Activated T-cell treated with anti-CD3 and anti-CD28 coated beads for 24 hours (primary cell): ENCODE data around the gene PLCZ1.
"Not testable (repeated sequence)": the region's sequence is repeated elsewhere in the genome, so short reads cannot be mapped to it uniquely, and the experiment has no call there.

ENCODE experiments used
- DNase-seq: peaks from one replicate; pipeline ENCODE4 v3.0.0-alpha.2; 2020; ENCODE audit warnings: low read depth

Gene PLCZ1

GRCh38 chr12:18737819-18738218 lies at the start of gene PLCZ1, which contains the start of gene CAPZA3:
TSS of gene PLCZ1 (minus strand) at chr12:18738012. CDS start at chr12:18737371, 641 bp downstream.
TSS of gene CAPZA3 (plus strand) at chr12:18738119. CDS start at chr12:18738269, 150 bp downstream.
- DNase-seq: no peak

- not testable (repeated sequence) for DNase-seq
Measured at GRCh38 chr12:18785465-18785864, 47.7 kb upstream of the PLCZ1 start.

- no peak for DNase-seq
Measured at GRCh38 chr12:18782827-18783226, 45.0 kb upstream of the PLCZ1 start.

- DNase-seq: not testable (repeated sequence)
Measured at GRCh38 chr12:18766479-18766878, 28.7 kb upstream of the PLCZ1 start.

- DNase-seq: no peak
Measured at GRCh38 chr12:18755341-18755740, 17.5 kb upstream of the PLCZ1 start.

- DNase-seq: no peak
Measured at GRCh38 chr12:18754124-18754707, 16.4 kb upstream of the PLCZ1 start.

- no peak for DNase-seq
Measured at GRCh38 chr12:18753481-18754123, 15.8 kb upstream of the PLCZ1 start.

- DNase-seq: no peak
Measured at GRCh38 chr12:18752947-18753346, 15.1 kb upstream of the PLCZ1 start.

- DNase-seq: no peak
Measured at GRCh38 chr12:18752280-18752920, 14.6 kb upstream of the PLCZ1 start.

- no peak for DNase-seq
Measured at GRCh38 chr12:18751866-18752265, 14.1 kb upstream of the PLCZ1 start.

GRCh38 chr12:18750085-18750484 lies 12.3 kb upstream of the PLCZ1 start:
- DNase-seq: no peak

- DNase-seq: no peak
Measured at GRCh38 chr12:18749386-18749957, 11.7 kb upstream of the PLCZ1 start.

GRCh38 chr12:18747895-18748294 lies 10.1 kb upstream of the PLCZ1 start:
- no peak for DNase-seq

- DNase-seq: no peak
Measured at GRCh38 chr12:18731156-18731555, 6.7 kb downstream of the PLCZ1 start.

GRCh38 chr12:18723752-18724151 lies 14.1 kb downstream of the PLCZ1 start:
- no peak for DNase-seq

- DNase-seq: no peak
Measured at GRCh38 chr12:18721452-18721851, 16.4 kb downstream of the PLCZ1 start.

- DNase-seq: no peak
Measured at GRCh38 chr12:18720690-18721089, 17.1 kb downstream of the PLCZ1 start.

- no peak for DNase-seq
Measured at GRCh38 chr12:18719922-18720510, 17.8 kb downstream of the PLCZ1 start.

GRCh38 chr12:18718462-18718861 lies 19.4 kb downstream of the PLCZ1 start:
- no peak for DNase-seq

GRCh38 chr12:18716236-18716635 lies 21.6 kb downstream of the PLCZ1 start:
- no peak for DNase-seq

GRCh38 chr12:18706798-18707197 lies 31.0 kb downstream of the PLCZ1 start:
- DNase-seq: no peak

- DNase-seq: no peak
Measured at GRCh38 chr12:18703911-18704310, 33.9 kb downstream of the PLCZ1 start.

- no peak for DNase-seq
Measured at GRCh38 chr12:18703321-18703720, 34.5 kb downstream of the PLCZ1 start.
